Fibroblast of mammary gland (primary cell): ENCODE measurements around the gene MX1.
"Not testable (repeated sequence)": the region's sequence is repeated elsewhere in the genome, so short reads cannot be mapped to it uniquely, and the experiment has no call there.

Source experiments
- DNase-seq: peaks from one replicate; pipeline ENCODE4 v3.0.0-alpha.2; 2010; ENCODE audit warnings: low read depth
- H3K4me3 ChIP-seq: 2 replicates; pipeline ENCODE4 v1.5.1; 2011; ENCODE audit warnings: low read depth, mild to moderate bottlenecking, low read length, moderate library complexity; ENCODE audit not compliant: control insufficient read depth
- TF ChIP-seq, protein P1 (sequence below): conservative IDR thresholded peaks from 2 replicates; pipeline ENCODE4 v1.5.1; 2011; ENCODE audit warnings: low read depth, low read length, inconsistent platforms; ENCODE audit not compliant: control insufficient read depth, insufficient read depth

MX1 gene

DNA sequence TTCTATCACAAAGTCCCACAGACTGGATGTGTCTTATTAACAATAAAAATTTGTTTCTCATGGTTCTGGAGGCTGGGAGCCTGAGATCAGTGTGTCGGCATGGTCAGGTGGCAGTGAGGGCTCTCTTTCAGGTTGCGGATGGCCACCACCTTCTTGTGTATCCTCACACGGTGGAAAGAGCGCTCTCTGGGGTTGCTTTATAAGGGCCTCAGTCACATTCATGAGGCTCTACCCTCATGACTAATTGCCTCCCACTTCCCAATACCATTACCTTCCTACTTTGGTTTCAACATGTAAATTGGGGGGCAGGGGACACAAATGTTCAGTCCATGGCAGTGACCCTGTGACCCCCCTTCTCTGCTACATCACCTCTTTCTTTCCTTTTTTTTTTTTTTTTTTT is 20.7 kb upstream of the MX1 start:
- DNase-seq: no peak

DNA sequence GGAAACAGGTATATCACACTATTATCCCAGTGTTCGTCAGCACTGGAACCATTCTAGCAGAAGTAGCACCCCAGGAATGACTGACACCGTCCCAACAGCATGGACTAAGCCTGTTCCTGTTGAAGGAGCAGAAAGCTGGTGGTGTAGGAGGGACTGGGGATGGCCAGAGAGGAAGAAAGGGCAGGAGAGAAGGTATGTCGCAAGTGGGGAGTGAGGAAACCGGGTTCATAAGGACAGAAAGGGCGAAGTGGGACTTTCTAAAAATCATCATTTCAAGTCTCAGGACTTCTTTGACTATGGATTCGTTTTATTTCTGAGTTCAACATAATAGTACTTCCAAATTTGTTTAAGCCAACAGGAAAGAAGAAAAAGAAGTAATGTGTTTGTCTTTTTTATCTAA is 19.7 kb upstream of the MX1 start:
- no peak overlapping the region for H3K4me3 ChIP-seq
- TF ChIP-seq, protein P1, sequence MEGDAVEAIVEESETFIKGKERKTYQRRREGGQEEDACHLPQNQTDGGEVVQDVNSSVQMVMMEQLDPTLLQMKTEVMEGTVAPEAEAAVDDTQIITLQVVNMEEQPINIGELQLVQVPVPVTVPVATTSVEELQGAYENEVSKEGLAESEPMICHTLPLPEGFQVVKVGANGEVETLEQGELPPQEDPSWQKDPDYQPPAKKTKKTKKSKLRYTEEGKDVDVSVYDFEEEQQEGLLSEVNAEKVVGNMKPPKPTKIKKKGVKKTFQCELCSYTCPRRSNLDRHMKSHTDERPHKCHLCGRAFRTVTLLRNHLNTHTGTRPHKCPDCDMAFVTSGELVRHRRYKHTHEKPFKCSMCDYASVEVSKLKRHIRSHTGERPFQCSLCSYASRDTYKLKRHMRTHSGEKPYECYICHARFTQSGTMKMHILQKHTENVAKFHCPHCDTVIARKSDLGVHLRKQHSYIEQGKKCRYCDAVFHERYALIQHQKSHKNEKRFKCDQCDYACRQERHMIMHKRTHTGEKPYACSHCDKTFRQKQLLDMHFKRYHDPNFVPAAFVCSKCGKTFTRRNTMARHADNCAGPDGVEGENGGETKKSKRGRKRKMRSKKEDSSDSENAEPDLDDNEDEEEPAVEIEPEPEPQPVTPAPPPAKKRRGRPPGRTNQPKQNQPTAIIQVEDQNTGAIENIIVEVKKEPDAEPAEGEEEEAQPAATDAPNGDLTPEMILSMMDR: no peak
- no peak for DNase-seq

More for the DNA sequence above, 20.7 kb upstream of the MX1 start:
- no peak overlapping the region for H3K4me3 ChIP-seq
- TF ChIP-seq, protein P1: no peak

DNA sequence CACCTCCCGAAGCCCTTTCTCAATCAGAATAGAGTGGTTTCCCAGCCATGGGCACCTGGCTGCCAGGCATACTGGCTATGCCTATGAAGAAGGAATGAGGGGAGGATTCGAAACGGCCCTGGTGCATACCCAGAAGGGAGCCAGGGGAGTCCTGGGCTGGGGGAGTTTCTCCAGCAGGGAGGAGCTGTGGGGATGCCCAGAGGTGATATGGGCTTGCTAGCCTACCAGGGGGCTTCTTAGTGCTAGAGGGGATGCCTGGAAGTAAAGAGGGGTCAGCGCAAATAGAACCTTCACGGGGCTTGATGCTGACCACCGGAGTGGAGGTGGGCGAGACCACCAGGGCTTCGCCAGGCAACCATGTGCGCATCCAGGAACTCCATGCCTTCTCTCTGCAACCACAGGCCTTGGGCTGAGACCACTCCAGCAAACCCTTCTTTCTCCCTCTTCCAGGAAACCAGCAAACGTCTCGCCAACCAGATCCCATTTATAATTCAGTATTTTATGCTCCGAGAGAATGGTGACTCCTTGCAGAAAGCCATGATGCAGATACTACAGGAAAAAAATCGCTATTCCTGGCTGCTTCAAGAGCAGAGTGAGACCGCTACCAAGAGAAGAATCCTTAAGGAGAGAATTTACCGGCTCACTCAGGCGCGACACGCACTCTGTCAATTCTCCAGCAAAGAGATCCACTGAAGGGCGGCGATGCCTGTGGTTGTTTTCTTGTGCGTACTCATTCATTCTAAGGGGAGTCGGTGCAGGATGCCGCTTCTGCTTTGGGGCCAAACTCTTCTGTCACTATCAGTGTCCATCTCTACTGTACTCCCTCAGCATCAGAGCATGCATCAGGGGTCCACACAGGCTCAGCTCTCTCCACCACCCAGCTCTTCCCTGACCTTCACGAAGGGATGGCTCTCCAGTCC is 18.2 kb upstream of the MX1 start:
- no peak for DNase-seq
- TF ChIP-seq, protein P1: no peak
- no peak overlapping the region for H3K4me3 ChIP-seq

DNA sequence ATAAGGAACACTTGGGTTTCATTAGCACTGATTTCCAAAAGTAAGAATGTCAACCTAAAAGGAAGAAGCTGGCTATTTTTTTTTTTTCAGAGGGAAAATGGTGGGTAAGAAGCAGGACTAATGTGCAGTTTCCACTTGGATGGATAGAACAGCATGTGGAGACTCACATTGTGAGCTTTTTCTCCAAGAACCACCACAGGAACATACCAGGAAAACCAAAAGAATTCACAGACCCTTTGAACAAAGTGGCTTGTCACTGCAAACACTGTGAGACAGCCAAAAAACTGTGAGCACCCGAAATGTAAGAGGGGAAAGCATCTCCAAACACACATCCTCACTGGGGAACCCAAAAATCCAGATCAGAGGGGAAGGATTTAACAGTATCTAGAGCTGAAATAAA is 15.7 kb upstream of the MX1 start:
- DNase-seq: no peak
- H3K4me3 ChIP-seq: no peak overlapping the region
- TF ChIP-seq, protein P1: no peak

DNA sequence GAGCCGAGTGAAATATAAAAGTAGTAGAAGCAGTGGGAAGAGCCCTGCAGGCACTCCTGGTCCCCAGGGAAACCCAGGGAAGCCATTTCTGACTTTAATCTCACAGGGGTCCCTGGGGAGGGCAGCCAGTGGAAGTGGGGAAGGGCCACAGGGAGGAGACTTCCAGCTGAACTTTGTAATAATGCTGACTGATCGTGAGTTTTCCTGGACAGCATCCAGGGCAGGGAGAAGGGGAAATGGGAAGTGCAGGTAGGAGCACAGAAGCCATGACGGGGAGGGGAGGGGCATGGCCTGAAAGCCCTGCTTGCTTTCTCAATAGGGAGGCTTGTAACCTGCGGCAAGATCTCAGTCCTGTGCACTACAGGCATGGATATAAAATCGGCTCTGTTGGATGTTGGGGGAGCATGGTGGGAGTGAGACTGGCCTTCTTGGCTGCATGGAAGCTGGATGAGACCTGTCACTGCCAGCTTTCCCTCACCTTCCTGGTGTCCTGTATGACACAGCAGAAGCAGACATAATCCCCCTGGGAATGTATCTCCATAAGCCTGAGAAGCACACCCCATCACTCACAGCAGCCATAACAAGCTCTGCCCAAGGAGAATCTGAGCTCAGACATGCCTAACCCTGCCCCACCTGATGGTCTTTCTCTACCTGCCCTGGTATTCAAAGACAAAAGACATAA is 15.1 kb upstream of the MX1 start:
- TF ChIP-seq, protein P1: no peak
- no peak for DNase-seq
- no peak overlapping the region for H3K4me3 ChIP-seq

DNA sequence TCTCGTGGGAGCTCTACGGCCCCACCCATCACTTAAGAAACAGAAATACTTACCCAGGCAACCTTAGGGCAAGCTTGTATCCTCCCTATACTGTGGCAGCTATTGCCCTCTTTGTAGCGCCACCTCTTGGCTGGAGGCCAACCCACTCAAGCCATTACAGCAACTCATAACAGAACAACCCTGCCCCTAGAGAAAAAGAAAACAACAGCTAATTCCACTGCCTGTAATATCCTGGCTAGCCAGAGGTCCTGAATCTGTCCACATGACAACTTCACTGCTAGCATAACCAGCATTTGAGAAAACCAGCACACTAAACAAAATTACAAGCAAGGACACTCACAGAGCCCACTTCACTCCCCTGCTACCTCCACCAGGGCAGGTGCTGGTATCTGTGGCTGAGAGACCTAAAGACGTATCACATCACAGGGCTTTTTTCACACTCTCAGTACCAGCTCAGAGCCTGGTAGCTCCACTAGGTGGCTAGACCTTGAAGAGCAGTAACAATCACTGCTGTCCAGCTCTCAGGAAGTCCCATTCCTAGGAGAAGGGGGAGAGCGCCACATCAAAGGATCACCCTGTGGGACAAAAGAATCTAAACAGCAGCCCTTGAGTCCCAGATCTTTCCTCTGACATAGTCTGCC is 14.5 kb upstream of the MX1 start:
- TF ChIP-seq, protein P1: peak; percentile 27
- no peak overlapping the region for H3K4me3 ChIP-seq
- peak; percentile 14 for DNase-seq

DNA sequence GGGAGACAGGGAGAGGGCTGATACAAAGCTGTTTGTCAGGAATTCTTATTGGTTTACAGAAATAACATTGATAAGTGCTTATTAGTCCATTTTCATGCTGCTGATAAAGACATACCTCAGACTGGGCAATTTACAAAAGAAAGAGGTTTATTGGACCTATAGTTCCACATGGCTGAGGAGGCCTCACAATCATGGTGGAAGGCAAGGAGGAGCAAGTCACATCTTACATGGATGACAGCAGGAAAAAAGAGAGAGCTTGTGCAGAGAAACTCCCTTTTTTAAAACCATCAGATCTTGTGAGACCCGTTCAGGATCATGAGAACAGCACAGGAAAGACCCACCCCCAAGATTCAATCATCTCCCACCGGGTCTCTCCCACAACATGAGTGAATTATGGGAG is 8.5 kb upstream of the MX1 start:
- not testable (repeated sequence) for DNase-seq, H3K4me3 ChIP-seq
